Nephron (organoid): ENCODE results near the gene SERPINB5.

ENCODE experiments used
- H3K27ac Mint-ChIP-seq, 3 experiments: 2 replicates each; pipeline ENCODE4 v1.8.0; 2020; ENCODE audit warnings: mixed read lengths in 3 of 3, mild to moderate bottlenecking in 2 of 3, moderate library complexity in 1 of 3
- H3K27me3 Mint-ChIP-seq: 2 replicates; pipeline ENCODE4 v1.8.0; 2021; ENCODE audit warnings: low read depth, mild to moderate bottlenecking, moderate library complexity, mixed read lengths
- H3K36me3 Mint-ChIP-seq: 2 replicates; pipeline ENCODE4 v1.8.0; 2020; ENCODE audit warnings: low read depth, mixed read lengths
- H3K4me1 Mint-ChIP-seq: 2 replicates; pipeline ENCODE4 v1.8.0; 2020; ENCODE audit warnings: mixed read lengths
- H3K4me3 Mint-ChIP-seq, 3 experiments: 2 replicates each; pipeline ENCODE4 v1.8.0; 2020; ENCODE audit warnings: mild to moderate bottlenecking in 3 of 3, mixed read lengths in 3 of 3, moderate library complexity in 2 of 3
- H3K9me3 Mint-ChIP-seq: 2 replicates; pipeline ENCODE4 v1.8.0; 2020; ENCODE audit warnings: mixed read lengths
- CTCF ChIP-seq, 3 experiments: fragments of 200-600 bp; sonication (generic); IDR thresholded peaks; one replicate each; pipeline ENCODE4 v1.5.0; 2021; ENCODE audit warnings: antibody characterized with exemption in 3 of 3; ENCODE audit not compliant: unreplicated experiment in 3 of 3

SERPINB5 gene

GRCh38 chr18:63480476-63480875 lies 3.7 kb downstream of the SERPINB5 start:
- H3K27me3 Mint-ChIP-seq: peaks cover 4% of the 10 kb centered on the region
- H3K36me3 Mint-ChIP-seq: no peaks in the 10 kb centered on the region
- TF ChIP-seq CTCF (IDR thresholded peaks at IDR 0.05; ENCODE audit: unreplicated experiment in 3 of 3): no peak
- H3K4me1 Mint-ChIP-seq: no peaks in the 10 kb centered on the region
- H3K9me3 Mint-ChIP-seq: no peaks in the 10 kb centered on the region
- H3K27ac Mint-ChIP-seq: no peak overlapping the region
- H3K4me3 Mint-ChIP-seq: no peak overlapping the region

- Mint-ChIP-seq H3K27ac (no peak overlapping the region), H3K4me1 (no peaks in the 10 kb centered on the region), H3K4me3 (no peak overlapping the region), H3K9me3 (no peaks in the 10 kb centered on the region), H3K36me3 (no peaks in the 10 kb centered on the region), H3K27me3 (peaks cover 4% of the 10 kb centered on the region)
- TF ChIP-seq CTCF (IDR thresholded peaks at IDR 0.05; ENCODE audit: unreplicated experiment in 3 of 3): no peak
These were observed 4.2 kb downstream of the SERPINB5 start for GRCh38 chr18:63480915-63481314.

GRCh38 chr18:63487676-63488075 lies 10.9 kb downstream of the SERPINB5 start:
- H3K4me3 Mint-ChIP-seq: no peak overlapping the region
- H3K9me3 Mint-ChIP-seq: no peaks in the 10 kb centered on the region
- no peaks in the 10 kb centered on the region for H3K4me1 Mint-ChIP-seq
- H3K27me3 Mint-ChIP-seq: peaks cover 4% of the 10 kb centered on the region
- TF ChIP-seq CTCF (IDR thresholded peaks at IDR 0.05; ENCODE audit: unreplicated experiment in 3 of 3): no peak
- no peak overlapping the region for H3K27ac Mint-ChIP-seq
- H3K36me3 Mint-ChIP-seq: no peaks in the 10 kb centered on the region

- no peaks in the 10 kb centered on the region for H3K36me3 Mint-ChIP-seq
- H3K4me3 Mint-ChIP-seq: no peak overlapping the region
- H3K4me1 Mint-ChIP-seq: no peaks in the 10 kb centered on the region
- no peaks in the 10 kb centered on the region for H3K9me3 Mint-ChIP-seq
- no peak overlapping the region for H3K27ac Mint-ChIP-seq
- TF ChIP-seq CTCF (IDR thresholded peaks at IDR 0.05; ENCODE audit: unreplicated experiment in 3 of 3): no peak
- H3K27me3 Mint-ChIP-seq: peaks cover 4% of the 10 kb centered on the region
These were observed 11.4 kb downstream of the SERPINB5 start for GRCh38 chr18:63488160-63488559.

- no peak overlapping the region for H3K27ac Mint-ChIP-seq
- H3K27me3 Mint-ChIP-seq: peaks cover 7% of the 10 kb centered on the region
- H3K4me3 Mint-ChIP-seq: no peak overlapping the region
- no peak for TF ChIP-seq CTCF (IDR thresholded peaks at IDR 0.05; ENCODE audit: unreplicated experiment in 3 of 3)
- H3K9me3 Mint-ChIP-seq: no peaks in the 10 kb centered on the region
- no peaks in the 10 kb centered on the region for H3K4me1 Mint-ChIP-seq
- no peaks in the 10 kb centered on the region for H3K36me3 Mint-ChIP-seq
These were observed 16.1 kb downstream of the SERPINB5 start for GRCh38 chr18:63492851-63493250.

- H3K9me3 Mint-ChIP-seq: no peaks in the 10 kb centered on the region
- no peak overlapping the region for H3K27ac Mint-ChIP-seq
- no peaks in the 10 kb centered on the region for H3K4me1 Mint-ChIP-seq
- H3K36me3 Mint-ChIP-seq: no peaks in the 10 kb centered on the region
- peaks cover 3% of the 10 kb centered on the region for H3K27me3 Mint-ChIP-seq
- H3K4me3 Mint-ChIP-seq: no peak overlapping the region
- TF ChIP-seq CTCF (IDR thresholded peaks at IDR 0.05; ENCODE audit: unreplicated experiment in 3 of 3): no peak
These were observed 18.9 kb downstream of the SERPINB5 start for GRCh38 chr18:63495675-63496074.
